HG02678 (cell line): ENCODE measurements around the gene MXD3.
"Not testable (repeated sequence)": the region's sequence is repeated elsewhere in the genome, so short reads cannot be mapped to it uniquely, and the experiment has no call there.

Experiments used
- ATAC-seq: cut with Tn5 transposase; IDR thresholded peaks from one replicate; pipeline ENCODE4 v1.9.1; 2021; ENCODE audit warnings: mild to moderate bottlenecking, moderate library complexity; ENCODE audit not compliant: unreplicated experiment

Gene MXD3

DNA sequence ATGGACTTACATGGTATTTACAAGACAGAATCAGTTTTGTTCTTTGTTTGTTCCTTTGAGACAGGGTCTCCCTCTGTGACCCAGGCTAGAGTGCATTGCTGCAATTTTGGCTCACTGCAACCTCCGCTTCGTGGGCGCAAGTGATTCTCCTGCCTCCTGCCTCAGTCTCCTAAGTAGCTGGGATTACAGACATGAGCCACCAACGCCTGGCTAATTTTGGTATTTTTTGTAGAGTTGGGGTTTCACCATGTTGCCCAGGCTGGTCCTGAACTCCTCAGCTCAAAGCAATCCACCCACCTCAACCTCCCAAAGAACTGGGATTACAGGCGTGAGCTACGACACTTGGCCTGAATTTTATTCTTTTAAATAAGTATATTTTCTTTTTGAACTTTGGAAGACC is 35.8 kb downstream of the MXD3 start:
- ATAC-seq, result no peak

DNA sequence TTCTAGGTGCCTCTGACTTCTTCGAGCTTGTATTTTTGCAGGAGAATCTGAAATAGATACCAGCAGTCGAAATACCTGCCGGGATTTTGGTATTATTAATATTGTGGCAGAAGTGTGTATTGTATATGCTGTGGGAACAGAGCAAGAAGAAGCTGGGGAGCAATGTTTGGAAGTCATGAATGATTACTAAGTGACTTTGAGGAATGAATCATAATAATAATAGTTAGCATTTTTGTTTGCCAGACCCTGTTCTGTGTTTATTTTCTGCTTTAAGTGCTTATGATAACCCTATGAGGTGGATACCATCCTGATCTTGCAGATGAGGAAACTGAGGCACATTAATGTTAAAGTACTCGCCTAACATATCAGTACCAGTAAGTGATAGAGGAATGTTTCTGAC is 40.6 kb downstream of the MXD3 start:
- ATAC-seq, result no peak

DNA sequence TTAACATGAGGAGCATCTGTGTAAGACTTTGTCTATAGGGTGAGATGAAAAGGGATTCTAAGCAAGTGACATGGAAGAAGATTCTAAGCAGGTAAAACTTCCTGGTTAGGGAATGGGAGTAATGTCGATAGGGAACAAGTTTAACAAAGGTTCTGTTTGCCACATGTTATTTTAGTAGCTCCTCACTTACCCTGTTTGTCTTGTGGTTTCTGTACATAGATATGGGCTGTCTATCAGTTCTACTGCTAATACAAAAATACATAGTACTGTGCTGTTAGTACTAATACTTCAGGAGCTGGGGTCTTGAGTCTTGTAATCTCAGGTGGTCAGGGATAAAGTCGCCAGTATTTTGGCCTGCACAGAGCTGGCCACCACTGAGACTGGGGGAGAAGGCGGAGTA is 41.0 kb downstream of the MXD3 start:
- ATAC-seq, result no peak

DNA sequence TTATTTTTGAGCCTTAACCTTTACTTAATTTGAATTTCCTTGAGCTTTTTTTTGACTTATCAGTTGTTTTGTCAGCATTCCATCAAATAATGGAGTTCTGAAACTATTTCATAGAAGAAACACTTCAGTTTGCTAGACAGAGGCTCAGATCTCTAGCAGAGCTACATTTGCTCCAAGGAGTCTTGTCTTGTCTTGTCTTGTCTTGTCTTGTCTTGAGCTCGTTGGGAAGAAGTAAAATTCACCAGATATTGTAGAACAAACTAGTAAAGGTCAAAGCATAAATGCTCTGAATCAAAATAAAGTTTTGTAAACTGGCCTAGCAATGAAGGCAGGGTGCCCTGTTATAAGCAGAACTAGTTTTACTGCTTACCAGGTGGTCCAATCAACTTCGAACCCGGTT is 41.7 kb downstream of the MXD3 start:
- ATAC-seq, result no peak

DNA sequence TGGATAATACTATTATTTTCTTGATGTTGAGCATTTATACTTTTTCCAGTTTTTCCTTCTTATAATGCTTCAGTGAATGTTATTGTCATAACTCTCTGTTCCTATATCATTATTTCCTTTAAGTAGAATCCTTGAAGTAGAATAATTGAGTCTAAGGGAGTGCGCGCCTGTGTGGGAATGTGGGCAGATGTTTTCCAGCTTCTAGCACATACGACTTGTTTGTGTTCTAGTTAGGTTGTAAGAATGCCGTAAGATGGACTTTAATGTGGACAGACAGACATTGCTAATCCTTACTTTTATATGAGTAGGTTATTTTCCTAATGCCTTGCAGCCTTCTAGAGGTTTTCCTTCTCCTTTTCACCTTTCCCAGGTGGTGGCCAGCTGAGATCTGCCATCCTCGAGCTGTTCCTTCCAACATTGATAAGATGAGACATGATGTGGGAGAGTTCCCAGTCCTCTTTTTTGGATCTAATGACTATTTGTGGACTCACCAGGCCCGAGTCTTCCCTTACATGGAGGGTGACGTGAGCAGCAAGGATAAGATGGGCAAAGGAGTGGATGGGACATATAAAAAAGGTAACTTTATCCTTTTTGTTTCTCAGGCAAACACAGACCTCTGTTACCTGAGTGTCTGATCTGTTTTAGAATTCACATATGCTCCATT is 42.3 kb downstream of the MXD3 start:
- ATAC-seq, result no peak

DNA sequence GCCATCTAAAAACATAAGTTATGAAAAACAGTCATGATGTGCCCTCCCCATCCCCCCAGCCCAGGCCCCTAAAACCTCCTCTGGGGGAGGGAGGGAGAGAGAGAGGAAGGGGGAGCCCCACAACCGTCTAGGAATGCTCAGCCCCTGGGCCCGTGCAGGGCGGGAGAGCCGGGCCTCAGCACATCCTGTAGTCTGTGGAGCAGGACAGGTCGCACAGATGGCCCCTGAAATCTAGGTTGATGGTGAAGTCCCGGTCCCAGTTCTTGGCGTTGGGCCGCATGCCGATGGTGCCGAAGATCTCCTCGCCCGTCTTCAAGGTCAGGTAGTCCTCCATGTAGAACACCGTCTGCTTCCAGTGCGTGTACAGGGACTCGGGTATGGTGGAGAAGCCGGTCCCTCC is 46.3 kb downstream of the MXD3 start:
- no peak for ATAC-seq

DNA sequence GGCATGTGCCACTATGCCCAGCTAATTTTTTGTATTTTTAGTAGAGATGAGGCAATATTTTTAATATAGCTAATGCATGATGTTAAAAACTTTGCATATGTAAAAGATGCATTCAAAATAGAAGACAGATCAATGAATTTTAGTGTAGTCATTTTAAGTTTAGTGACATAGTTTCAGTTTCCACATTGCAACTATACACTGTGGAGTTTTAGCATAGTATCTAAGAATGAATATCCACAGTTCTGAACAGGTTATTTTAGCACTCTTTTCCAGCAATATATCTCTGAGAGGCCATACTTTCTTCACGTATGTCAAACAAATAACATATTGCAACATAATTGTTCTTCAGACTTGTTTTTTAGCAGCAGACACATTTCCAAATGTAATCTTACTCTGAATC is 47.5 kb downstream of the MXD3 start:
- ATAC-seq, result no peak

DNA sequence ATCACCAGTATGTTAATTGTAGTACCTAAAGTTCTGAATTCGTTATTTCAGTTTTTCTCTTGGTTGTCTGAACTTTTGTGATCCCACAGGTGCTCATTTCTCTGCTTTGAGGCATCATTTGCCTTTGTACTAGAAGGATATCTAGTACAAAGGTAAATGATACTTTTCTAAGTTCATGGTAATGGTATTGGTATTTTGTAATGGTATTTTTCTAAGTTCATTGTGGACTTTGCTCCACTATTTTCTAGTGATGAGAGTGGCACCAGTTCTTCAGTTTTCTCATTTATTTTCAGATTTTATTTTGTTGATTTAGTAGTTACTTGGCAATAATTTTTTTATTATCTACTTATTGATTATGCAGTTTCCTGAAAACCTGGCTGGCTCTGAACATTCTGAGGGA is 50.2 kb downstream of the MXD3 start:
- ATAC-seq, result no peak

DNA sequence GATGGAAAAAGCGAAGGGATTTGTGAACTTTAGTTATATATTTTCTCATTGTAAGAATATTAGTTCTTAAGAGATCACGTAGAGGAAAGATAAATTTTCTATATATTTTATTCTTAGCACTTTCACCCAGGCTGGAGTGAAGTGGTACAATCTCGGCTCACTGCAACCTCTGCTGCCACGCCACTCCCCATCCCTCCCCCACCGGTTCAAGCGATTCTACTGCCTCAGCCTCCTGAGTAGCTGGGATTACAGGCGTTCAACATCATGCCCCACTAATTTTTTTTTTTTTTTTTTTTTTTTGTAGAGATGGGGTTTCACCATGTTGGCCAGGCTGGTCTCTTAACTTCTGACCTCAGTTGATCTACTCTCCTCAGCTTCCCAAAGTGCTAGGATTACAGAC is 50.7 kb downstream of the MXD3 start:
- no peak for ATAC-seq

DNA sequence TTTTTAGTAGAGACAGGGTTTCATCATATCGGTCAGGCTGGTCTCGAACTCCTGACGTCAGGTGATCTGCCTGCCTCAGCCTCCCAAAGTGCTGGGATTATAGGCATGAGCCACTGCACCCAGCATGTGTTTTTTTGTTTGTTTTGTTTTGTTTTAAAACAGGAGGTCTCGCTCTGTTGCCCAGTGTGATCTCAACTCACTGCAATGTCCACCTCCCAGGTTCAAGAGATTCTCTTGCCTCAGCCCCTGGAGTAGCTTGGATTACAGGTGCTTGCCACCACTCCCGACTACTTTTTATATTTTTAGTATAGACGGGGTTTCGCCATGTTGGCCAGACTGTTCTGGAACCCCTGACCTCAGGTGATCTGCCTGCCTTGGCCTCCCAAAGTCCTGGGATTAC is 53.0 kb downstream of the MXD3 start:
- ATAC-seq, result not testable (repeated sequence)
